ENCODE data around the gene PSMD4.

DNA sequence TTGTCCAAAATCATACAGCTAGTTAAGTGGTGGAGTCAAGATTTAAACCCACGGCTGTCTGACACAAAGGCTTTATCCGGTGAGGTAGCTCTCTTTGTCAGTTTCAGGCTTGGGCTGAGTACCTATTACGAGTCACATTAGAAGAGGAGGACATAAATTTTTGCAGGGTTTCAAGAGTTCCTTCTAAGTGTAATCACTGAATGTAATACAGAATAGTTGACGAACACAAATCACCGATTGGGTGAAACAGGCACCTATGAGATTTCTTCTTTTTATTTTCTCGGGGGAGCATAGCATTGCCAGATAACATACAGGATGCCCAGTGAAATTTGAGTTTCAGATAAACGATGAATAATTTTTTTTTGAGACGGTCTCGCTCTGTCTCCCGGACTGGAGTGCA lies 847 bp downstream of the PSMD4 start:
- TF ChIP-seq, protein P1, sequence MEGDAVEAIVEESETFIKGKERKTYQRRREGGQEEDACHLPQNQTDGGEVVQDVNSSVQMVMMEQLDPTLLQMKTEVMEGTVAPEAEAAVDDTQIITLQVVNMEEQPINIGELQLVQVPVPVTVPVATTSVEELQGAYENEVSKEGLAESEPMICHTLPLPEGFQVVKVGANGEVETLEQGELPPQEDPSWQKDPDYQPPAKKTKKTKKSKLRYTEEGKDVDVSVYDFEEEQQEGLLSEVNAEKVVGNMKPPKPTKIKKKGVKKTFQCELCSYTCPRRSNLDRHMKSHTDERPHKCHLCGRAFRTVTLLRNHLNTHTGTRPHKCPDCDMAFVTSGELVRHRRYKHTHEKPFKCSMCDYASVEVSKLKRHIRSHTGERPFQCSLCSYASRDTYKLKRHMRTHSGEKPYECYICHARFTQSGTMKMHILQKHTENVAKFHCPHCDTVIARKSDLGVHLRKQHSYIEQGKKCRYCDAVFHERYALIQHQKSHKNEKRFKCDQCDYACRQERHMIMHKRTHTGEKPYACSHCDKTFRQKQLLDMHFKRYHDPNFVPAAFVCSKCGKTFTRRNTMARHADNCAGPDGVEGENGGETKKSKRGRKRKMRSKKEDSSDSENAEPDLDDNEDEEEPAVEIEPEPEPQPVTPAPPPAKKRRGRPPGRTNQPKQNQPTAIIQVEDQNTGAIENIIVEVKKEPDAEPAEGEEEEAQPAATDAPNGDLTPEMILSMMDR (IDR thresholded peaks at IDR 0.05; ENCODE audit: insufficient read depth, low read length, poor library complexity, severe bottlenecking), result no peak
- TF ChIP-seq EZH2phosphoT487 (conservative IDR thresholded peaks at IDR 0.05; ENCODE audit: low read length), result no peak

Data from SU-DHL-6 (cell line).